Measurements from ENCODE around the gene GREB1L. TPM values are rescaled to one million over a fixed set of nuclear protein-coding genes. Genes with fewer than 3 reads are reported as not detected.

GREB1L gene
- total RNA-seq, 2 donors from 2014 or later = 2.0 to 21.6 TPM

DNA sequence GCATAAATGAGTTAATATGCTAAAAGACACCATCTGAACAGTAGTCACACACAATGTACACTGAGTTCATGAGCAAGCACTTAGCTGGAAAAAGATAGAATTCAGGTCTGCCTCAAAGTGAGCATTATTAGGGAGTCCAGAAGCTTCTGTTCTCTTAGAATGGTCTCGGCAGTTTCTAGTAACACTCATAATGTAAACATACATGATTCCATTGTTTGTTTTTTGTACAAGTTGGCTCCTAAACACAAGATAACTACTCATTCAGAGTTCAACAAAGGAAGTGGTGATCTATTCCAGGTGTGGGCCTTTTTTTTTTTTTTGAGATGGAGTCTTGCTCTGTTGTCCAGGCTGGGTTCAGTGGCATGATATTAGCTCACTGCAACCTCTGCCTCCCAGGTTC, 292.3 kb downstream of the GREB1L start:
- no peaks in the 10 kb centered on the region for H3K36me3 ChIP-seq

DNA sequence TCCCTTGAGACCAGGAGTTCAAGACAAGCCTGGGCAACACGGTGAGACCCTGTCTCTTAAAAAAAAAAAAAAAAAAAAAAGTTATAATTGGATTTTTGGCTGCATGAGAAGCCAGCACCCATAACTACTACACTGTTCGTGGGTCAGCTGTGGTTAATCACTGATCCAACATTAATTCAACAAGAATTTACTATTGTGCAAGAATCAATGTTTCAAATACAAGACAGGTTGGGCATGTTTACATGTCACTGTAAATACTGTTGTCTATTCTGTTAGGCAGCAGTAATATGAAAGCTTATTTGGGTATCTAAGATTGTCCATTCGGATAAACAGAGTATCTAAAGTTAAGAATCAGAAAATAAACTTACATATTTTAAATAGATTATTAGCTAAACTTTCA, 296.2 kb downstream of the GREB1L start:
- no peak overlapping the region for H3K4me3 ChIP-seq
- DNase-seq (ENCODE audit: low spot score) = no peak
- no peak overlapping the region for H3K27ac ChIP-seq
- 88% methylated on average over 3 of the region's 3 CpGs for WGBS
- H3K9me3 ChIP-seq = no peaks in the 10 kb centered on the region
- no peaks in the 10 kb centered on the region for H3K36me3 ChIP-seq
- TF ChIP-seq POLR2AphosphoS5 (IDR thresholded peaks at IDR 0.05) = no peak
- TF ChIP-seq, protein P1, sequence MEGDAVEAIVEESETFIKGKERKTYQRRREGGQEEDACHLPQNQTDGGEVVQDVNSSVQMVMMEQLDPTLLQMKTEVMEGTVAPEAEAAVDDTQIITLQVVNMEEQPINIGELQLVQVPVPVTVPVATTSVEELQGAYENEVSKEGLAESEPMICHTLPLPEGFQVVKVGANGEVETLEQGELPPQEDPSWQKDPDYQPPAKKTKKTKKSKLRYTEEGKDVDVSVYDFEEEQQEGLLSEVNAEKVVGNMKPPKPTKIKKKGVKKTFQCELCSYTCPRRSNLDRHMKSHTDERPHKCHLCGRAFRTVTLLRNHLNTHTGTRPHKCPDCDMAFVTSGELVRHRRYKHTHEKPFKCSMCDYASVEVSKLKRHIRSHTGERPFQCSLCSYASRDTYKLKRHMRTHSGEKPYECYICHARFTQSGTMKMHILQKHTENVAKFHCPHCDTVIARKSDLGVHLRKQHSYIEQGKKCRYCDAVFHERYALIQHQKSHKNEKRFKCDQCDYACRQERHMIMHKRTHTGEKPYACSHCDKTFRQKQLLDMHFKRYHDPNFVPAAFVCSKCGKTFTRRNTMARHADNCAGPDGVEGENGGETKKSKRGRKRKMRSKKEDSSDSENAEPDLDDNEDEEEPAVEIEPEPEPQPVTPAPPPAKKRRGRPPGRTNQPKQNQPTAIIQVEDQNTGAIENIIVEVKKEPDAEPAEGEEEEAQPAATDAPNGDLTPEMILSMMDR (IDR thresholded peaks at IDR 0.05) = no peak
- no peak for TF ChIP-seq POLR2A (IDR thresholded peaks at IDR 0.05)
- no peaks in the 10 kb centered on the region for H3K4me1 ChIP-seq (replicated peaks)
- no peaks in the 10 kb centered on the region for H3K27me3 ChIP-seq (replicated peaks; ENCODE audit: insufficient read depth)
- intact Hi-C loops (cut with DNase I) = no loop called here

More for the DNA sequence above, 292.3 kb downstream of the GREB1L start:
- H3K27me3 ChIP-seq (replicated peaks; ENCODE audit: insufficient read depth) = no peaks in the 10 kb centered on the region
- H3K9me3 ChIP-seq = no peaks in the 10 kb centered on the region
- intact Hi-C loops (cut with DNase I) = no loop called here
- WGBS = 57% methylated on average over 1 of the region's 1 CpG
- H3K27ac ChIP-seq = no peak overlapping the region
- no peak for DNase-seq (ENCODE audit: low spot score)
- no peak overlapping the region for H3K4me3 ChIP-seq
- no peak for TF ChIP-seq POLR2A (IDR thresholded peaks at IDR 0.05)
- TF ChIP-seq POLR2AphosphoS5 (IDR thresholded peaks at IDR 0.05) = no peak
- TF ChIP-seq, protein P1 (IDR thresholded peaks at IDR 0.05) = no peak
- H3K4me1 ChIP-seq (replicated peaks) = no peaks in the 10 kb centered on the region

DNA sequence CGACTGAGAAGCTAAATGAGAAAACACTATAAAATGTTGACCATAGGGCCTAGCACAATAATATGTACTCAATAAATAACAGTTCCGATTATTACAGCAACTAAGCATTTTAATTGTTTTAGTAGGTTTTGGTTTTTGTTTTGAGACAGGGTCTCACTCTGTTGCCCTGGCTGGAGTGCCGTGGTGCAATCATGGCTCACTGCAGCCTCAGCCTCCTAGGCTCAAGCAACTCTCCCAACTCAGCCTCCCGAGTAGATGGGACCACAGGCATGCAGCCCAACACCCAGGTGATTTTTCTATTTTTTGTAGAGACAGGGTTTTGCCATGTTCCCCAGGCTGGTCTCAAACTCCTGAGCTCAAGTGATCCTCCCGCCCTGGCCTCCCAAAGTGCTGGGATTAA, 304.4 kb downstream of the GREB1L start:
- H3K36me3 ChIP-seq = no peaks in the 10 kb centered on the region
- 87% methylated on average over 5 of the region's 5 CpGs for WGBS

GRCh38 chr18:21548647-21549046, 306.6 kb downstream of the GREB1L start:
- no peak for TF ChIP-seq POLR2AphosphoS5 (IDR thresholded peaks at IDR 0.05)
- TF ChIP-seq, protein P1 (IDR thresholded peaks at IDR 0.05) = no peak
- DNase-seq (ENCODE audit: low spot score) = no peak
- Histone ChIP-seq H3K36me3 (no peaks in the 10 kb centered on the region), H3K27ac (no peak overlapping the region), H3K27me3 (replicated peaks; ENCODE audit: insufficient read depth) (no peaks in the 10 kb centered on the region), H3K4me3 (no peak overlapping the region), H3K9me3 (no peaks in the 10 kb centered on the region), H3K4me1 (replicated peaks) (no peaks in the 10 kb centered on the region)
- intact Hi-C loops (cut with DNase I) = no loop called here
- WGBS = 100% methylated on average over 2 of the region's 2 CpGs

More for the DNA sequence above, 304.4 kb downstream of the GREB1L start:
- Histone ChIP-seq H3K9me3 (no peaks in the 10 kb centered on the region), H3K4me3 (no peak overlapping the region), H3K27me3 (replicated peaks; ENCODE audit: insufficient read depth) (no peaks in the 10 kb centered on the region), H3K27ac (no peak overlapping the region), H3K4me1 (replicated peaks) (no peaks in the 10 kb centered on the region)
- intact Hi-C loops (cut with DNase I) = no loop called here
- DNase-seq (ENCODE audit: low spot score) = no peak
- TF ChIP-seq POLR2AphosphoS5 (IDR thresholded peaks at IDR 0.05) = no peak
- TF ChIP-seq, protein P1 (IDR thresholded peaks at IDR 0.05) = no peak
- TF ChIP-seq POLR2A (IDR thresholded peaks at IDR 0.05) = no peak

- Histone ChIP-seq H3K4me1 (replicated peaks) (no peaks in the 10 kb centered on the region), H3K27me3 (replicated peaks; ENCODE audit: insufficient read depth) (no peaks in the 10 kb centered on the region), H3K27ac (no peak overlapping the region), H3K9me3 (no peaks in the 10 kb centered on the region), H3K36me3 (no peaks in the 10 kb centered on the region), H3K4me3 (no peak overlapping the region)
- DNase-seq (ENCODE audit: low spot score) = no peak
- WGBS = 81% methylated on average over 11 of the region's 11 CpGs
- intact Hi-C loops (cut with DNase I) = no loop called here
- TF ChIP-seq, protein P1 (IDR thresholded peaks at IDR 0.05) = no peak
- TF ChIP-seq POLR2A (IDR thresholded peaks at IDR 0.05) = no peak
- no peak for TF ChIP-seq POLR2AphosphoS5 (IDR thresholded peaks at IDR 0.05)
Observed at GRCh38 chr18:21550510-21550970, 308.5 kb downstream of the GREB1L start.

Measured in prostate gland (tissue), 2 donors.